PC-9 (cell line): ENCODE results near the gene CEP70.

Experiments
- EZH2 ChIP-seq: fragments of 200-600 bp; sonication (generic); IDR thresholded peaks from 2 replicates; pipeline ENCODE4 v1.8.0; 2017; ENCODE audit warnings: antibody characterized with exemption, low read depth
- TF ChIP-seq, protein P1 (sequence below): fragments of 200-600 bp; sonication (generic); conservative IDR thresholded peaks from 2 replicates; pipeline ENCODE4 v1.6.1; 2017; ENCODE audit warnings: mixed run types, antibody characterized with exemption, mild to moderate bottlenecking, moderate library complexity

GRCh38 chr3:138455801-138456716, 138.0 kb downstream of the CEP70 start:
- TF ChIP-seq, protein P1, sequence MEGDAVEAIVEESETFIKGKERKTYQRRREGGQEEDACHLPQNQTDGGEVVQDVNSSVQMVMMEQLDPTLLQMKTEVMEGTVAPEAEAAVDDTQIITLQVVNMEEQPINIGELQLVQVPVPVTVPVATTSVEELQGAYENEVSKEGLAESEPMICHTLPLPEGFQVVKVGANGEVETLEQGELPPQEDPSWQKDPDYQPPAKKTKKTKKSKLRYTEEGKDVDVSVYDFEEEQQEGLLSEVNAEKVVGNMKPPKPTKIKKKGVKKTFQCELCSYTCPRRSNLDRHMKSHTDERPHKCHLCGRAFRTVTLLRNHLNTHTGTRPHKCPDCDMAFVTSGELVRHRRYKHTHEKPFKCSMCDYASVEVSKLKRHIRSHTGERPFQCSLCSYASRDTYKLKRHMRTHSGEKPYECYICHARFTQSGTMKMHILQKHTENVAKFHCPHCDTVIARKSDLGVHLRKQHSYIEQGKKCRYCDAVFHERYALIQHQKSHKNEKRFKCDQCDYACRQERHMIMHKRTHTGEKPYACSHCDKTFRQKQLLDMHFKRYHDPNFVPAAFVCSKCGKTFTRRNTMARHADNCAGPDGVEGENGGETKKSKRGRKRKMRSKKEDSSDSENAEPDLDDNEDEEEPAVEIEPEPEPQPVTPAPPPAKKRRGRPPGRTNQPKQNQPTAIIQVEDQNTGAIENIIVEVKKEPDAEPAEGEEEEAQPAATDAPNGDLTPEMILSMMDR = no peak
- no peak for TF ChIP-seq EZH2
